Limb (tissue), 2 donors: ENCODE measurements around the gene MYBBP1A.

Experiments used
- DNase-seq, 2 donors: peaks; one replicate each; pipeline ENCODE4 v3.0.0-alpha.2; 2016; ENCODE audit errors: extremely low spot score in 2 of 2

The MYBBP1A gene

DNA sequence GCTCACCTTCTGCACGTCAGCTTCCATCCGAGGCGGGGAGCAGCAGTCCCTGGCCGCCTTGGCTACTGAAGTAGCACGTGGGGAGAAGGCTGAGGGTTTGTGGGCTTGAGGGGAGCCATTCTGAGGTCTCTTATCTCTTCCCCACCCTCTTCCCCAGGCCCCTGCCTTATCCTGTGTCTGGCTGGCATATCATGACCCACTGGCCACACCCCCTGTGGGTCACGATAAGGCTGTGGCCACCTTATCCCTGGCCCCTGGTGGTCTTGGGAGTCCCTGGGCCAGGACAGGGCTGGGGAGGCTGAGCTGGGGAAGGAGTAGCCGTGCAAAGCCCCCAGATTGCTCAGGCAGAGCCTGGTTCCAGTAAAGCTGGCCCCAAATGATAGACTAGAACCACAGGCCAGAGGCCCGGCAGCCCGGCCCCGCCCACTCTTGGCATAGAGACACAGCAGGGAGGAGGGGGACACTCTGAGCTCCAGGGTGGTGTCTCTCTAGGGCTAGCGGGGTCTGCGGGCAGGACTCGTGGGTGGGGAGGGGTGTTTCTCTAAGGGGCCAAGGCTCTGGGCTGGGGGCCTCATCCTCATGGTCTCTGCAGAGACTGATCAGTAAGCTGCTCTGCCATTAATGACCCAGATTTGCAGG lies 48.9 kb downstream of the MYBBP1A start:
- no peak for DNase-seq

DNA sequence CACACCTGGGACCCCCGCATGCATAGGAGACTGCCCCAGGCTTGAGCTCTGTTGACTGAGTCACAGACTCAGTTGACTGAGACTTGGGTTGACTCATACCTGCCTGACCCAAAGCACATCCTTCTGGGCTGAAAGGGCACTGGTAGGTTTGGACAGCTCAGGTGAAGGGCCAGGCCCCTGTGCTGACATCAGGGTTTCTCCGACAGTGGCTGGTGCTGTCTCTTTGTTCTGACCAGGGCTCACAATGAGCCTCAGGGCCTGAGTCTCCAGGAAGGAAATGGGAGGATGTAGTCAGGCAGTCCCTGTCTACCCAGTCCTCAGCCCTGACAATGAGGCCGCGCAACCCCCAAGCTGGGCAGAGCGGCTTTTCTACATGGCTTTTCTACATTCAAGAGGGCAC lies 50.0 kb downstream of the MYBBP1A start:
- no peak for DNase-seq

DNA sequence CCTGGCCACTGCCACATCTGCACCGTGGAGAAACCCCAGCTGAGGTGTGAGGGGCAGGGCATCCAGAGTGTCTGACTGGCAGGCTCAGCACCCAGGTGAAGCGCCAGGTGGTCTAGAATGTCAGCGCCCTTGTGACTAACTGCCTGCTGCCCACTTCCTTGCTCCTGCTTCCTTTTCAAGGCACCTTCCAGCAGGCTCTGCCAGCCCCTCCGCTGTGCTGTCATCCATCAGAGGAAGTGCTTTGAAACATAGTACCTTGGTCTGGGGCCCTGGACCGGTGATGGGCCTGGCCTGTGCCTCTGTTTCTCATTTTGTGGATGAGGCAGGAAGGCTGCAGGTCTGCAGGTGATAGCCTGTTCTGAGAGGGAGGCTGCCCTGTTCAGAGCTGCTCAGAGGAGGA lies 51.0 kb downstream of the MYBBP1A start:
- no peak for DNase-seq

DNA sequence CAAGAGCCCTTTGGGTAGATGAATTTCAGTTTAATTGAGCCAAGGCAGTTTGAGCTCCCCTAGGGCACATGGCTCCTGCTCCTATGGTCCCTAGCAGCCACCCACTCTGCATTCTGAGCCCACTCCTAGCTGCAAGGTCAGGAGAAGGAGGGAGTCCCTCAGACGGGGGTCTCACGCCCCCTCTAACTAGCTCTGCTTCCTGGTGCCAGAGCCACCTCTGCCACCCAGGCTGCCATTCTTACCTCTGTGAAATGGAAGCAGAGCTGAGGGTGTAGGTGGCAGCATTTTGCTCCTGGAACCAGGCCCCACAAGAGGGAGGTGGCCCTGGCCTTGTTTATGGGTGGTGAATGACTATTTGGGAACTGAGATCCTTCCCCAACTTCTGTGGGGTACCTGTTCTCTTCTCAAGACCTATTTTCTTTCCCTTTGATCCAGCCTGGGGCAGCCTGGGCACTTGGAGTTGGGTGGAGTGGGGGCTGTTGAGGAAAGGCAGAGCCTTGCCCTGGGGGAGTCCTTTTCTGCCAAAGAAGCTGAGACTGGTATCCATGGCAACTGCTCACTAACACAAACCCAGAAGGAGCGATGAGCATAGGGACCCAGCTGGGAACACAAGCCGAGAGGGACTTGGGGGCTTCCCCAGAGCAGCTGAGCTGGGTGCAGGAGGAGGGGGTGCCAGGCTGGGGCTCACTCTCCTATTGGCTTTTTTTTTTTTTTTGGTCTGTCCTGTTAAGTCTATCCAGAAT lies 51.7 kb downstream of the MYBBP1A start:
- DNase-seq = no peak

DNA sequence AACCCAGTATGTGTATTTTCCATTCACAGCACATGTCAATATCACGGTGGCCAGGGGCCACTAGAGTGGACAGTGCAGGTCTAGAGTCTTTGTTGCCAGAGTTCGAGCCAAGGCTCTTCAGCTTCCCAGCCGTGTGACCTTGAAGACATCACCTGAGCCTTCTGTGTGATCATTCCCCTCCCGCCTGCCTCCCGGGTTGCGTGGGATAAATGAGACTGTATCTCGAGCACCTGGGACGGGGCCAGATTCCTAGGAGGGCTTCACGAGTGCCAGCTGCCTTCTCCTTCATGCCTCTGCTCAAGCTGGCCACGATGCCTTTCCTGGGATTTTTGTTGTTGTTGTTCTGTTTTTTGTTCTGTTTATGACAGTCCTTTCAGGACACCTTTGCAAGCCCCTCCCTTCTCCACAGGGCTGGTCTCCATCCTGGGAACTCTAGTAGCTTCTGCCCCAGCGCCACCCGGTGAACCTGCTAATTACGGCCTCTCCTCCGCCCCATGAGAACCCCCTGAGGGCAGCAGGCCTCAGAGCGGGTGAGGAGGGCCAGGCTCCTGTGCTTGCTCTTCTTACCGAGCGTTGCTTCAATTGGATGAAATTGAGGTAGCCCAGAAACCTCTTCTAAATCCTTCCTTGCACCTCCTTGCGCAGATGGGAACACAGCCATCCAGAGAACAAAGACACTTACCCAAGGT lies 52.6 kb downstream of the MYBBP1A start:
- no peak for DNase-seq

DNA sequence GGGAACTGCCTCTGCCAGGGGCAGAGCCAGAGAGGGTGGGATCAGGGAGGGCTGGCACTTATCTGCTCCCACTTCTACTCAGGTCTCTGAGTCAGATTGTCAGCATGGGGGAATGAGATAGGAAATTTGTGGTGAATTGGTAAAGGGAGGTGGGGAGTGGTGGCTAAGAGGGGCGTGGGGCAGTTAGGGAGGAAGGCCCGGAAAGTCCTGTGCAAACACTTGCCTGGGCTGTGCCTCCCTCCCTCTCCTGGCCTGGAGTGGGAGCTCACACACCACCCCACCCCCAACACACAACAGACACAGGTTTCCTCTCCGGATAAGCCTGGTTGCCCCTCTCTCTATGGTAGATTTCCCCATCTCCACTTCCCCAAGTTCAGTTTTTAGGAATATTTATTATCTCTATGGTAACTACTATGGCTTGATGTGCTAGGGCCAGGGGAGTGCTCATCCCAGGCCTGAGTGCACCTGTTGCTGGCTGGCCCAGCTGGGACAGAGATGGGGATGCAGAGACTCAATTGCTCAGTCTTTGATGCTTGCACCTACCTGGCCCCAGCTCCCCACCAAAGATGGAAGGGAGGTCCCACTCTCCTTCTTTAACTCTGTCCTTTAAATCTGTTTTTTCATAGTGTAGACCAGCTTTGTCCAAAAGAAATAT lies 53.8 kb downstream of the MYBBP1A start:
- no peak for DNase-seq

DNA sequence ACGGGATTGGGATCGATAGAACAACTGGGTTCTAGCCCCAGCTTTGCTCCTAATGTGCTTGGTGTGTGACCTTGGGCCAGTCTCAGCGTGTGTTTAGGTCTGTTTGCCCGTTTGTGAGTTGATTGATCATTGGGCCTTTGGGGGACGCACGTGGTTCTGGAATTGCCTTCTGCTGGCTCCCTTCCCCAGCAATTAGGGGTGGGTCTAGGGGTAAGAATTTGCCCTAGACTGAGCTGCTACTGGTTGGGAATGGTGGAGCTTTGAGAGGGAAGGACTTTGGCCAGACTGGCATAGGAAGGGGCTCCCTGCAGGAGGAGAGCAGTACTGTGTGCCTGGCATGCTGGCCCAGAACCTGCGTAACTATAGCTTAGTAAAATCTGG lies 55.0 kb downstream of the MYBBP1A start:
- no peak for DNase-seq

DNA sequence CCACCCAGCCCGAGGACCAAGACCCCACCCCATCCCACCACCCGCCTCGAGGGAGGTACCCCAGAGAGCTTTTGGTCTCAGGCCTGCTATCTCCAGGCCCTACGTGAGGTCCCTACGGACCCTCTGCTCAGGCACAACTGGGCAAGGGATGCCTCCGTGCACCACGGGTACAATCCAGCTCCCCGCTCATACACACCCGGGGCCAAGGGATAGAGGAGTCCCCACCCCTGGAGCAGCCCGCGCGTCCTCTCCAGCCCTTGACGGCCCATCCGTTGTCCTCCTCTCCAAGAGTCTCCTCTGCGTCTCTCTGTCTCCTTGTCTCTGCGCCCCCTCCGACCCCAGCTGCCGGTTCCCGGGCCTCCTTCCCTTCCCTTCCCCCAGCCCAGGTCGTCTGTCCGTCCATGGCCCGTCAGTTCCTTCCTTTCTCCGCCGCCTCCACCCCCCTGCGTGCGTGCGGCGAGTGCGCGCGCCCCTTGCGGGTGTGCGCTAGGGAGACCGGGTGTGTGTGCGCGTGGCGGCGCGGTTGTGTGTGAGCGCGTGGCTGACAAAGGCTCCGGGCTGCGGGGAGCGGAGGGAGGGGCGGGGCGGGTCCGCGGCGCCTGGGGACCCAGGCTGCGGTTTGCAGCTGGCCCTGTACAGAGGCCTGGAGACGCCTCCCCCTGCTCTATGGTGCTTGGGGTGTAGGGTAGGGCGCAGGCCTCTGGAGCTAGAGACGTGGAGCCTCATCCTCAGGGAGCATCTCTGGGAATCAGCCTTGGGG lies 55.6 kb downstream of the MYBBP1A start:
- DNase-seq = peak in 1 of 2 donors; percentile 71

DNA sequence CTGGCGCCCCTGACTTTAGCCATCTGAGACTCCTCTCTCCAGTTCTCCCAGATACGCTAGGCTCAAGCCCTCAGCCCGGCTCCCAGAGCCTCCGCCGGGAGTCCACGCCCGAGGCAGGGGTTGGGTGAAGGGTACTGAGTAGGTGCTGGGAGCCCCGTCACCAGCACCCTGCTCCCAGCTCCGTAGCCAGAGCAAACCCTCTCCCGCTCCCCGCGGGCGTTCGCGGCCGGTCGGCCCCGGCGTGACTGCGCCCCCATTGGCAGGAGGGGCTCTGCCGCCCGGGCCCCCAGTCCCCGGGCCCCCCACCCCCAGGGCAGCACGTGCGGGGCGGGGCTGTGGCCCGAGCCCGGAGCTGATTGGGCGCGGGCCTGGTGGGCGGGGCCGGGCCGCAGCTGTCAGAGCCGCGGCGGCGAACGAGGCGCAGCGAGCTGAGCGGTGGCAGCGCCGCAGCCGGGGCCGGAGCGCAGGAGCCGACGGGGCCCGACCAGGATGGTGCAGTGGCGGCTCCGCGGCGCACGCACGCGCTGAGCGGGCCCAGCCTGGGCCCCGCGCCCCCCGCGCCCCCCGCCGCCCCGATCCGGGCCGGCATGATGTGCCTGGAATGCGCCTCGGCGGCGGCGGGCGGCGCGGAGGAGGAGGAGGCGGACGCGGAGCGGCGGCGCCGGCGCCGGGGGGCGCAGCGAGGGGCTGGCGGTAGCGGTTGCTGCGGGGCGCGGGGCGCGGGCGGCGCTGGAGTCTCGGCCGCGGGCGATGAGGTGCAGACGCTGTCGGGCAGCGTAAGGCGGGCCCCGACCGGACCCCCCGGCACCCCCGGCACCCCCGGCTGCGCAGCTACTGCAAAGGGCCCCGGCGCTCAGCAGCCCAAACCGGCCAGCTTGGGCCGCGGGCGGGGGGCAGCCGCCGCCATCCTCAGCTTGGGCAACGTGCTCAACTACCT lies 56.5 kb downstream of the MYBBP1A start, which contains the start of gene SPNS2:
SPNS2 (plus strand) TSS at position 421 of the 937 bp plus-strand sequence; CDS start at position 588, 167 bp downstream.
- DNase-seq = peak; percentile 67 to 83

DNA sequence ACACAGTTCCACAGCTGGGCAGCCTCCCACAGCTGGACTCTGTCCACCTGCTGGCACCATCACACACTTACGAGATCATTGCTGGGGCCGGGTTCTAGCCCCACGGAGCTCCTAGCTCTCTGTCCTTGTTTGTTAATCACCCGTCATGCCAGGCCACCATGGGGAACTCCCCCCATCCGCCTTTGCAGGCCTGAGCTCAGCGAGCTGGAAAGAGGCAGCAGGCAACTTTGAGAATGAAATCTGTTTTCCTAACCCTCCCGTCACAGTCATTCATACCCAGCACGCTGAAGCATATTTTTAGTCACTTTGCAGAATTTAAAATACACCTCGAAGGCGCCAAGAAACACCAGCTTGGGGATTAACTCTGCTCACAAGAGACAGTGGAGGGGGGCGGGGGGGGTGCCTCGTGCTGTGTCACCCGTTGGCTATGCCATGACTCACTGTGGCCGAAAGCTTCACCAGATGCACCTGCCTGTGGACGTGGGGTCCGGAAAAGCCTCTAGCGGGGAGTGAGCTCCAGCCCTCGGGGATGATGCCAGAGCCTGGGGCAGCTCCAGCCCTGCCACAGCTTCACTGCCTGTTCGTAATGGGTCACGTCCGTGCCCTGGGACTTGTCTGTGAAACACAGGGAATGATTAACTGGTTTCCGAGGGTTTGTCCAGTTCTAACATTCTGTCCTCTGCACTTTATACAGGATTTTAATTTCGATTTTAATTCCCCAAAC lies 57.9 kb downstream of the MYBBP1A start:
- no peak for DNase-seq

DNA sequence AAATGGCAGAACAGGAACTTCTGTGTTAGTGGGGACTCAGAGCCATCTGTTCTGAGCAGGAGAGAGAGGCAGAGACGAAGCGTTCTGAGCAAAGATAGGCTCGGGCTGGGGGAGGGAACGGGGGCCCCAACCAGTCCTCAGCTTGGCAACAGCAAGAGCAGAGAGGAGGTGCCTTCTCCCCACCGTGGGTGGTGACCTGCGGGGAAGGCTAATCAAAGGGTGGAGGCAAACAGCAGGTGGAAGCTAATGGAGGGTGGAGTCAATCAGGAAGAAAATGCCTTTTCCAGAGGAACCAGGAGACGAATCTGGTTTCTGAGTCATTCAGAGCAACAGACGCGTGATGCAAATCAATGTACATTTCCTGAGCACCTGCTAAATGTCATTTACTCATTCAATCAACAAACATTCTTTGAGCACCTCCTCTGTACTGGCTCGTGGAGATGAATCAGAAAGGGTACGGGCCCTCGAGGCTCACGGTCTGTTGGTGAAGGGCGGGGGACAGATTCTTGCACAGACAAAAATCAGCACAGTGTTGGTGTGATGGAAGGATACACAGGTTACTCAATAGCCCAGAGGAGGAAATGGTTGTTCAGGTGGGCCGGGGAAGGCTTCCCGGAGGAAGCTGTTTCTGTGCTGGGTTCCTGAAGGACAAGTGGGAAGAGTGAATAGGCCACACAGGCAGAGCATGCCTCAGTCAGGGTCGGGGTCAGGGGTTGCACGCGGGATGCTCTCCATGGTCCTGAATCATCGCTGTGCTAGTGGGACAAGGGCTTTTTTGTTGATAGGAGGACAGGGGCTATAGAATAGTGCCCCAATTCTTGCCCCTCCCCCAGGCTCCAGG lies 62.2 kb downstream of the MYBBP1A start:
- DNase-seq = peak in 1 of 2 donors; percentile 67

DNA sequence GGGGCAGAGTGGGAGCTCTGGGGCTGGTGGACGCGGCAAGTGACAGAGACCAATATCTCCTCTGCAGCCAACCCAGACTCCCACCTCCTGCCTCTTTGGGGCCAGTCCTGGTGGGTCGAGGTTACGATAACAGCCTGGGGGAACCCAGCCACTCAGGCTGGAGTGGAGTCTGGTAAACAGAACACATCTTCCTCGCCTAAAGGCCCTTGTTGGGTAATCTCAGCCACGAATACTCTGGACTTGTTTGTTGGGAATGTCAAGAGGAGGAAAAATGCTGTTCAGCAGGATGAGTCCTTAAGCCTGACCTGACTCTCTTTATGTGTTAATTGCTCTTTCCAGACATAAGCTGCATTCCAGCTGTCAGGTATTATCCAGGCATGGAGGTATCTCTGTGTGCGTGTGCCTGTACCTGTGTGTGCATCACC lies 64.5 kb downstream of the MYBBP1A start:
- DNase-seq = no peak

DNA sequence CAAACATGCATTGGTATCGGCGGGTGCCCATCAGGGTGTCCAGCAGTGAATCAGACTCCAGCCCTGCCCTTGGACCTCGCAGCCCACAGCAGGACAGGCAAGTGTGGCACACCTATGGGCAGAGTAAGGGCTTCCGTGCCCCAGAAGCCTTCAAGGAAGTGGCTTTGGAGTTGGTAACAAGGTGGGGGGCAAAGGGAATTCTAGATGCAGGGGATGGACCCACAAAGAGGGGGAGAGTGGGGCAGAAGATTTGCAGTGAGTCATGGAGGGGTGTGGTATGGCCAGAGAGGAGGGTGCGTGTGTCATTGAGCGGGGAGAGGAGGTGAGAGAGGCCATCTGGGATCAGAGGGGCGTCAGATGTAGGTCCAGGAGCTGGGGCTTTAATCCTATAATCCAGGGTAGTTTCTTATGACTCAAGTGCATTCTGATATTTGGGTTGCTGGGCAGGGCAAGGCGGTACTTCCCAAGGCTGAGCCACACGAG lies 65.0 kb downstream of the MYBBP1A start:
- no peak for DNase-seq

DNA sequence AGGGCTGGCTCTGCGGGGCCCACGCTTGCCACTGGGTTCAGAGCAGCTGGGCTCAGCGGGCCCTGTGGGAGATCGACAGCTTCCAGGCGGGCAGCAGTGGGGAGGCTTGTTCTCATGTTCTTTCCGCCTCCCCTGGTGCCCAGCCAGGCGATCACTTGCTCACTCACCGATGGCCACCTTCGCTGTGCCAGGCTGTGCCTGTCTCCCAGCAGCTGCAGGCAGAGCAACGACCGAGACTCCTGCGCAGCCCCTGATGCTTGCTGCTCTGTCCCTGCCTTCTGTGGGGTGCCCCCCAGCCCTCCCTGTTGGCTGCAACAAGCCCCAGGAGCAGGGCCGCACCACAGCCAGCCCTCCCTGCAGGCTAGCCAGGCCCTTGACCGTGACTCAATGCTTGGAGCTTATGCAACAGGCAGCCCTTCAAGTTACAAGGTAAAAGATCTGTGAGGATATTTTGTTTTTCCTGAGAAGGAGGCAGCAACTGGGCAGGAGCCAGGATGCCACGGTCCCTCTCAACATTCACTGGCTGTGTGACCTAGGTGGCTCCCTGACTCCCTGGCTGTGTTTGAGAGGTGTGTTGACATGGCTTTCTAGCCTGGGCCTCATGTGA lies 66.1 kb downstream of the MYBBP1A start:
- DNase-seq = no peak
